ENCODE data around the gene TIGD7.
"Not testable (repeated sequence)": the region's sequence is repeated elsewhere in the genome, so short reads cannot be mapped to it uniquely, and the experiment has no call there.

TIGD7 gene

GRCh38 chr16:3282103-3282729, 23.0 kb downstream of the TIGD7 start:
- DNase-seq: no peak

- no peak for DNase-seq
These were observed 23.9 kb downstream of the TIGD7 start for GRCh38 chr16:3281222-3281820.

GRCh38 chr16:3276679-3277078, 28.6 kb downstream of the TIGD7 start:
- DNase-seq: no peak

- DNase-seq: no peak
These were observed 30.3 kb downstream of the TIGD7 start for GRCh38 chr16:3274947-3275346.

GRCh38 chr16:3274490-3274889, 30.7 kb downstream of the TIGD7 start:
- no peak for DNase-seq

GRCh38 chr16:3271281-3271680, 33.9 kb downstream of the TIGD7 start:
- not testable (repeated sequence) for DNase-seq

- not testable (repeated sequence) for DNase-seq
These were observed 34.5 kb downstream of the TIGD7 start for GRCh38 chr16:3270718-3271117.

GRCh38 chr16:3268294-3268693, 36.9 kb downstream of the TIGD7 start:
- DNase-seq: no peak

- DNase-seq: no peak
These were observed 38.2 kb downstream of the TIGD7 start for GRCh38 chr16:3266873-3267537.

- DNase-seq: peak; percentile 63
These were observed 40.8 kb downstream of the TIGD7 start for GRCh38 chr16:3264137-3265036.

- DNase-seq: no peak
These were observed 42.7 kb downstream of the TIGD7 start for GRCh38 chr16:3262517-3262916.

GRCh38 chr16:3259836-3260235, 45.4 kb downstream of the TIGD7 start:
- no peak for DNase-seq

GRCh38 chr16:3256866-3257465, 48.3 kb downstream of the TIGD7 start:
- DNase-seq: no peak

GRCh38 chr16:3256146-3256865, 48.9 kb downstream of the TIGD7 start, which contains the start of gene MEFV:
Gene MEFV (minus strand): TSS chr16:3256633. CDS start chr16:3256587, 46 bp downstream.
- no peak for DNase-seq

- no peak for DNase-seq
These were observed 50.9 kb downstream of the TIGD7 start for GRCh38 chr16:3254309-3254708.

- DNase-seq: no peak
These were observed 52.3 kb downstream of the TIGD7 start for GRCh38 chr16:3252967-3253366.

- DNase-seq: no peak
These were observed 55.8 kb downstream of the TIGD7 start for GRCh38 chr16:3249451-3249850.

- no peak for DNase-seq
These were observed 56.2 kb downstream of the TIGD7 start for GRCh38 chr16:3249020-3249419.
